ENCODE data around the gene MATR3. TPM values are rescaled to one million over a fixed set of nuclear protein-coding genes. Genes with fewer than 3 reads are reported as not detected.
A peak's percentile ranks its signal among the peaks of the same experiment; 100 is the strongest.

MATR3 gene
- total RNA-seq, 1 experiment from 2014 or later, result 267 TPM

DNA sequence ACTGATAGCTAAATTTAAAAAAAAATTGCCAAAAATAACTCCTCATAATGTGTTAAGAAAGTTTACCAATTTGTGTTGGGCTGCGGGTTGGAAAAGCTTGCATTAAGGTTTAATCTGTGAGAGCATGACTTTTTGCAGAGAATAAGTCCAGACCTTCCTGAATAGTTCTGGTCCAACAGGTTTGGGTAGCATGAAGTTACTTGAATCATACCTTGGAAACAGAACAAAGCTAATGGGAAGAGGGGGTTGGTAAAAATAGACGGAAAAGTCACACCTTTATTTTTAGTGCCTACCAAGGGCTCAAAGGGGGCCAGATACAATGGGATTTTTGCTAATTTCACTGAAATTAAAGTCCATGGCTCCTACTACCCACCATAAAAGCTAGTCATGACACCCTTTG is 17.1 kb upstream of the MATR3 start:
- no CpG with 5 or more reads among the region's 2 CpGs for WGBS (ENCODE audit: extremely low coverage, insufficient read length, low lambda C conversion rate)
- no peak overlapping the region for H2BK5ac ChIP-seq (ENCODE audit: insufficient read length, low read length)
- no peak overlapping the region for H4K8ac ChIP-seq (replicated peaks; ENCODE audit: insufficient read length, low read depth, low read length)
- H4K91ac ChIP-seq (ENCODE audit: insufficient read length, low read depth, low read length), result no peak overlapping the region
- H2AK5ac ChIP-seq (ENCODE audit: insufficient read length, low read length), result no peak overlapping the region
- no peak overlapping the region for H3K14ac ChIP-seq (ENCODE audit: insufficient read depth, low read length)
- peak overlapping the region; percentile 94 for H3K9ac ChIP-seq (ENCODE audit: extremely low read depth, insufficient read length, low read length)
- no peak overlapping the region for H2BK12ac ChIP-seq (ENCODE audit: insufficient read length, low read depth, low read length)
- H3K27me3 ChIP-seq (ENCODE audit: insufficient read depth, low read length), result no peaks in the 10 kb centered on the region
- H4K20me1 ChIP-seq (ENCODE audit: control insufficient read depth, insufficient read depth, insufficient read length), result no peaks in the 10 kb centered on the region
- H3K4me2 ChIP-seq (ENCODE audit: insufficient read depth, insufficient read length, low read length), result peak overlapping the region; percentile 84
- TF ChIP-seq CTCF (conservative IDR thresholded peaks at IDR 0.05), result no peak
- H3K79me2 ChIP-seq (ENCODE audit: insufficient read depth, low read length), result peaks cover 14% of the 10 kb centered on the region; the same call in 1 of the 2 replicates
- Mint-ChIP-seq H3K27me3 (ENCODE audit: low read depth) (no peaks in the 10 kb centered on the region), H3K27ac (peak overlapping the region; percentile 78 to 95 (median 87); a peak in 6 of 7 replicates), H3K4me1 (peaks cover 46 to 53% of the 10 kb centered on the region in 2 experiments), H3K9me3 (peaks cover 3% of the 10 kb centered on the region in 2 experiments; a peak in 2 of 5 replicates), H3K4me3 (peak overlapping the region; percentile 94 to 98), H3K36me3 (ENCODE audit: insufficient read depth in 1 of 3, low read depth in 3 of 3) (peaks cover 54 to 69% (median 60%) of the 10 kb centered on the region in 3 experiments)
- H3T11ph ChIP-seq (ENCODE audit: low read length), result no peak overlapping the region
- H3K27ac ChIP-seq (ENCODE audit: insufficient read length, low read depth, low read length), result peak overlapping the region; percentile 28
- peaks cover 12% of the 10 kb centered on the region for H3K23me2 ChIP-seq (ENCODE audit: insufficient read length, low read depth, low read length, poor library complexity, severe bottlenecking)
- no peak overlapping the region for H4K5ac ChIP-seq (ENCODE audit: insufficient read length, low read depth, low read length)
- no peak overlapping the region for H2BK120ac ChIP-seq (ENCODE audit: low read depth, low read length, poor library complexity, severe bottlenecking)
- no peak overlapping the region for H3K4ac ChIP-seq (ENCODE audit: low read depth, low read length)
- H3K79me1 ChIP-seq (ENCODE audit: insufficient read depth, low read depth, low read length, poor library complexity, severe bottlenecking), result no peaks in the 10 kb centered on the region
- DNase-seq, result no peak
- H3K9me3 ChIP-seq (ENCODE audit: control insufficient read depth, low read depth, low read length), result no peaks in the 10 kb centered on the region
- H3K18ac ChIP-seq (ENCODE audit: insufficient read length, low read depth, low read length), result no peak overlapping the region
- peaks cover 8% of the 10 kb centered on the region for H3K4me1 ChIP-seq (ENCODE audit: insufficient read depth, low read length)
- no peak overlapping the region for H3K23ac ChIP-seq (ENCODE audit: insufficient read length, low read depth, low read length)
- H2BK20ac ChIP-seq (ENCODE audit: low read depth, low read length, poor library complexity, severe bottlenecking), result no peak overlapping the region
- H3K56ac ChIP-seq (ENCODE audit: insufficient read length, low read depth, low read length), result no peak overlapping the region
- no peak overlapping the region for H2BK15ac ChIP-seq (ENCODE audit: low read depth, low read length)
- no peak overlapping the region for H2AFZ ChIP-seq (ENCODE audit: low read length)

All from H9 (cell line).